MM.1S (cell line): Measurements from ENCODE around the gene PPIF.

Experiments used
- EZH2 ChIP-seq: fragments of 300-600 bp; sonication (generic); optimal IDR thresholded peaks from 2 replicates; pipeline ENCODE3; 2017; ENCODE audit warnings: low read depth, mild to moderate bottlenecking, antibody characterized with exemption, low read length, mixed read lengths
- EZH2phosphoT487 ChIP-seq: fragments of 300-600 bp; sonication (generic); IDR thresholded peaks from 2 replicates; pipeline ENCODE4 v1.6.1; 2018; ENCODE audit warnings: antibody characterized with exemption, low read length
- TF ChIP-seq, protein P1 (sequence below): fragments of 300-600 bp; sonication (generic); IDR thresholded peaks from 2 replicates; pipeline ENCODE4 v1.5.1; 2016; ENCODE audit warnings: antibody characterized with exemption, low read length, mixed read lengths

DNA sequence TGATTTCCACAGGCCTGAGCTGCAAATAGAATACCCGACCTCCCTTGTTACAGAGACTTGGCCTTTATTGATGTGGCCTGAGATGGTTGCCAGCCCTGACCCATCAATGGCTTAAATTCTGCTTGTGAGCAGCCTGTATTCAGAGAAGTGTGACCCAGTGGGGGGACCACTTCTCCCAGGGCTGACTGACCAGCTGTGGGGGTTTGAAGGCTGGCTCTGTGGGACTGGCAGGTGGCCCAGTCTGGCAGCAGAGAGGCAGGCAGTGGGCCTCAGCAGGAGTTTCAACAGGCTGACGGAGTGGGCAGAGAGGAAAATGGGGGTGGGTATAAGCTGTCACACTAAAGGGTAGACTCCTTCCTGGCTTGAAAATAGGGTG is 12.2 kb upstream of the PPIF start:
- TF ChIP-seq, protein P1, sequence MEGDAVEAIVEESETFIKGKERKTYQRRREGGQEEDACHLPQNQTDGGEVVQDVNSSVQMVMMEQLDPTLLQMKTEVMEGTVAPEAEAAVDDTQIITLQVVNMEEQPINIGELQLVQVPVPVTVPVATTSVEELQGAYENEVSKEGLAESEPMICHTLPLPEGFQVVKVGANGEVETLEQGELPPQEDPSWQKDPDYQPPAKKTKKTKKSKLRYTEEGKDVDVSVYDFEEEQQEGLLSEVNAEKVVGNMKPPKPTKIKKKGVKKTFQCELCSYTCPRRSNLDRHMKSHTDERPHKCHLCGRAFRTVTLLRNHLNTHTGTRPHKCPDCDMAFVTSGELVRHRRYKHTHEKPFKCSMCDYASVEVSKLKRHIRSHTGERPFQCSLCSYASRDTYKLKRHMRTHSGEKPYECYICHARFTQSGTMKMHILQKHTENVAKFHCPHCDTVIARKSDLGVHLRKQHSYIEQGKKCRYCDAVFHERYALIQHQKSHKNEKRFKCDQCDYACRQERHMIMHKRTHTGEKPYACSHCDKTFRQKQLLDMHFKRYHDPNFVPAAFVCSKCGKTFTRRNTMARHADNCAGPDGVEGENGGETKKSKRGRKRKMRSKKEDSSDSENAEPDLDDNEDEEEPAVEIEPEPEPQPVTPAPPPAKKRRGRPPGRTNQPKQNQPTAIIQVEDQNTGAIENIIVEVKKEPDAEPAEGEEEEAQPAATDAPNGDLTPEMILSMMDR, result no peak
- TF ChIP-seq EZH2phosphoT487 (no peak), EZH2 (no peak)
